PC-3 (cell line): ENCODE data around the gene TTC39A.
A peak's percentile ranks its signal among the peaks of the same experiment; 100 is the strongest.

ENCODE experiments used
- EZH2 ChIP-seq: fragments of 300-600 bp; sonication (generic); IDR thresholded peaks from one replicate; pipeline ENCODE4 v1.6.1; 2017; ENCODE audit warnings: antibody characterized with exemption, mild to moderate bottlenecking, low read length; ENCODE audit not compliant: unreplicated experiment
- TF ChIP-seq, protein P1 (sequence below): fragments of 300-600 bp; sonication (generic); conservative IDR thresholded peaks from 2 replicates; pipeline ENCODE4 v1.5.1; 2017; ENCODE audit warnings: antibody characterized with exemption, low read depth, mild to moderate bottlenecking, low read length

DNA sequence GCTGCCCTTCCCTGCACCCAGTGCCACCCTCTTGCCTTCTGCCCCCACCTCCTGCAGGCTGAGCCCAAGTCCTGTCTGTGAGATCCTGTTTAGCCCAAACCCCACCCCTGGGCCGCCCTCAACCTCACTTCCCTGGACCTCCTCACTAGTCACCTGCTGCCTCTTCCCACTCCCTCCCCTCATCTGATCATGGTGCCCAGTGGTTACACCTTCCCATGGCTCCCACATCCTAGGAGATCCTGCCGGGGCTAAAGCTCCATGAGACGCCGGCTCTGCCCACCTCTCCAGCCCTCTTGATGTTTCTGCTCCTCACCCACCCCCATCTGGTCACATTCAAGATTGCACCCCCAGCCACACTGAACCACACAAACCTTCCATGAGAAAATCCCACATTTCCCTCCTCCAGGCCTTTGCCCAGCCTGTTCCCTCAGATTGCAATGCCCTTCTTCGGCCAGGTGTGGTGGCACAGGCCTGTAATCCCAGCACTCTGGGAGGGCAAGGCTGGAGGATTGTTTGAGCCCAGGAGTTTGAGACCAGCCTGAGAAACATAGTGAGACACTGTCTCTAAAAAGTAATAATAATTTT is 17.0 kb downstream of the TTC39A start:
- TF ChIP-seq, protein P1, sequence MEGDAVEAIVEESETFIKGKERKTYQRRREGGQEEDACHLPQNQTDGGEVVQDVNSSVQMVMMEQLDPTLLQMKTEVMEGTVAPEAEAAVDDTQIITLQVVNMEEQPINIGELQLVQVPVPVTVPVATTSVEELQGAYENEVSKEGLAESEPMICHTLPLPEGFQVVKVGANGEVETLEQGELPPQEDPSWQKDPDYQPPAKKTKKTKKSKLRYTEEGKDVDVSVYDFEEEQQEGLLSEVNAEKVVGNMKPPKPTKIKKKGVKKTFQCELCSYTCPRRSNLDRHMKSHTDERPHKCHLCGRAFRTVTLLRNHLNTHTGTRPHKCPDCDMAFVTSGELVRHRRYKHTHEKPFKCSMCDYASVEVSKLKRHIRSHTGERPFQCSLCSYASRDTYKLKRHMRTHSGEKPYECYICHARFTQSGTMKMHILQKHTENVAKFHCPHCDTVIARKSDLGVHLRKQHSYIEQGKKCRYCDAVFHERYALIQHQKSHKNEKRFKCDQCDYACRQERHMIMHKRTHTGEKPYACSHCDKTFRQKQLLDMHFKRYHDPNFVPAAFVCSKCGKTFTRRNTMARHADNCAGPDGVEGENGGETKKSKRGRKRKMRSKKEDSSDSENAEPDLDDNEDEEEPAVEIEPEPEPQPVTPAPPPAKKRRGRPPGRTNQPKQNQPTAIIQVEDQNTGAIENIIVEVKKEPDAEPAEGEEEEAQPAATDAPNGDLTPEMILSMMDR, result peak; percentile 36; the same call in 1 of the 2 replicates
- TF ChIP-seq EZH2, result no peak
